HK-2 (cell line): ENCODE results near the gene ECHS1.

Experiments used
- DNase-seq: peaks from one replicate; pipeline ENCODE4 v3.0.0-alpha.2; 2018; ENCODE audit not compliant: unreplicated experiment

The ECHS1 gene

DNA sequence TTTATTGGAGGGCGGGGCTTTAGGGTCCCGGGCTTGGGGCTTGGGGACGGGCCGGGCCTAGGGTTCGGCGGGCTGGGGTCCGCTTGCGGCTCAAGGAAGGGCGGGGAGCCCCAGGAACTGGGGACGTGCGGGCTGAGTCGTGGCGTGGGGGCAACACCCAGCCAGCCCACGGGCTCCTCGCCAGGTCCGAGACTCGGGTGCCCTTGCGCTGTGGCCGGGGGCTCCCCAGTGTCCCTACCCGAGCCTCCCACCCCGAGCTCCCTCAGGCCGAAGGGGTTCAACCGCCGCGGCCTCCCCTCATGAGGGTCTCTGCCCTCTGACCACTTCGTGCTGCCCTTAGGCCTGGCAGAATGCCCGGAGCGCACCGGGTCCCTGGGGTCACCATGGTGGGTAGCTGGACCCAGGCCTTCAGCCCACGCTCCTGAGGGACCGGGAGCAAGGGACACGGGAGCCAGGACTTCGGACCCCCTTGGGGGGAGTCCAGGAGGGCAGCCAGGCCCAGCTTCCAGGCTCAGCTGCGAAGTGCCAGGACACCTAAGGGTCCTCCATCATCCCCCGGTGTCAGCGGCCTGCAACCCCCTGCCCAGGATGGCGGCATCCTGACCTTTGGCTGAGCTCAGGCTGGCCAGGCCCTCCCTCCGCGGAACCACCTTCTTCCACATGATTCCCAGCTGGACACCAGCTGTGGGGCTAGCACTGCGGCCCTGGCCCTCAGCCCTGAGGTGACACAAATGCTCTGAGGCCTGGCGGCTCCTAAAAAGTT, 14.8 kb downstream of the ECHS1 start:
- no peak for DNase-seq

- peak; percentile 84 for DNase-seq
Measured at GRCh38 chr10:133357285-133358161, 15.6 kb downstream of the ECHS1 start, which contains the start of gene FUOM. Gene FUOM (minus strand): TSS chr10:133358019. CDS start chr10:133358007, 12 bp downstream.

DNA sequence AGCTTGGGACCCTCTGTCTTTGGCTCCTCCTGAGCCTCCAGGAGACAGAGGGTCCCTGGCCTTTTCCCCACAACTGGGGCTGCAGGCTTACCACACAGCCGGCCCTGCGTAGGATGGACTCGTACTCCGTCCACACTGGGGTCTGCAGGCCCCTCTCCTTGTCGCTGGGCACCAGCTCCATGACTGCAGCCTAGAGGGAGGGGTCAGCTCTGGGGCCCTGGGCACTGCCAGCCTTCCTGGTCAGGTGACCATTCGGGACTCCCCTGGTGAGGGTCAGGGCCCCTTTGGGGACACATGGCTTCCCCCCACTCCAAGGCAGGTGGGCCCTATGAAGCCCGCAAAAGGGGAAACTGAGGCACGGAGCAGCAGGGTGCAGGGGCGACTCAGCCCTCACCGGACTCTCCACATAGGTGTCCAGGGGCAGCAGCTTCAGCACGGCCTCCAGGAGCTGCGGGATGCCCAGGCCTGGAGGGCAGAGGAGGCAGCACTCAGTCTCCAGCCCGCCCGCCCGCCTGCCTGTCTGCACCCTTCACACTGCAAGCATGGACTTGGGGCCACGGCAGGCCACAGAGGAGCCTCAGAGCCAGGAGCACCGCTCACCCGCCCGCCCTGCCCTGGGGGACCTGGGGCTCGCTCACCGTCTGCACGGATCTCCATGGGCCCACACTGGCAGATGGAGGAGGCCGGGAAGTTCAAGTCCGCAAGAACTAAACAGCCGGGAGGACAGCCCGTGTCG, 16.4 kb downstream of the ECHS1 start:
- no peak for DNase-seq

- no peak for DNase-seq
Measured at GRCh38 chr10:133355991-133356390, 17.2 kb downstream of the ECHS1 start.

- no peak for DNase-seq
Measured at GRCh38 chr10:133355266-133355665, 17.9 kb downstream of the ECHS1 start.

DNA sequence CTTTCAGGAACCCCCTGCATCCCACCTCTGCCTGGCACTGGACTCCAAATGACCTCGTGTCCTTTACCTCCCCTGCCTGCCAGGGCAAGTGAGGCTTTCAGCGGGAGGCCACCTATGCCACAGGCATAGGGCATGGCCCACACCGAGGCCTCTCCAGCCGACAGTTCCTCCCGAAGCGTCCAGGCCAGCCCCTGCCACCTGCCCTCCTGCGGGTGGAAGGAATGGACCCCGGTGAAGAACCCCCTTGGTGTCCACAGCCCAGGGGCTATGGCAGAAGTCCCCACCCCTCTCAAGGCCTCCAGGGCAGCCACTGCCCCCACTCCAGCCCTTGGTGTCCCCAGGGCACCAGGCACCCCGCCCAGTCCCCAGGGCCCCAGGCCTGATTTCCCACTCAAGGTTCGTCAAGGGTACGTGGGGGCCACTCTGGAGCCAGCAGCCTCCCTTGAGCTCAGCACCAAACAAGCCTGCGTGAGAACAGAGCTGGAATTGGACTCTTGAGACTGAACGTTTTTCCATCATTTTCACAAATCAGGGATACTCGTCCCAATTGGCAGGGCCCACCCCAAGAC, 18.4 kb downstream of the ECHS1 start:
- DNase-seq: no peak

- no peak for DNase-seq
Measured at GRCh38 chr10:133353988-133354605, 19.1 kb downstream of the ECHS1 start.

DNA sequence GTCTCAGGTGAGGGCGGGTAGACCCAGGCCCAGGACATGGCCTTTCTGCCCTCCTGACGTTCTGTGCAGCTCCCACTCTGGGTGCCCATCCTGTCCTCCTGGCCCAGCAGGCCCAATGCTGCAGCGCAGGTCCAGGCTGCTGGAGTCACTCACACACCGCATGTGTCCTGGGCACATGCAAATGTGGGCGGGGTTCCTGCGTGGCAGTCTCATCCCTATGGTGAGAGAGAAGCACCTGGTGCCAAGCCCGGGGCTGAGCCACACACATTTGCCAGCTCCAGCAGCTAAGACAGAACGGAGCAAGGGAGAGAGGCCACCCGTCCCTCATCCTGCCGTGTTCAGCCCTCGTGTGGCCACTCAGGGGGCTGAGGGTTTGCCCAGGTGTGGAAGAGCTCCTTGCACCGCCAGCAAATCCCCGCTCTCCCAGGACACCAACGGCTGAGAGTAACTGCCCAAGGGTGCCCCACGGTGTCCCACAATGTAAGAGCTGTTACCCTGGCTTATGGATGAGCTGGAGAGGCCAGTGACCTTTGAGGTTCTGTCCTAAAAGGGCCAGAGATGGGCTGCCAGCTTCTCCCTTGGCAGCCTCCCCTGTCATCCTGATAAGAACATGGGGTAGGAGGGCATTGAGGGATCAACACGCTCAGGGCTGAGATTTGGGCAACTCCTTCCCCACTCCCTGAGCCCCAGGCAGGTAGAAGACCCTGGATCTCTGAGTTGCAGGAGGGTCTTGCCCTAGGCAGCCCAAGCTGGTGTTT, 19.8 kb downstream of the ECHS1 start:
- DNase-seq: no peak

DNA sequence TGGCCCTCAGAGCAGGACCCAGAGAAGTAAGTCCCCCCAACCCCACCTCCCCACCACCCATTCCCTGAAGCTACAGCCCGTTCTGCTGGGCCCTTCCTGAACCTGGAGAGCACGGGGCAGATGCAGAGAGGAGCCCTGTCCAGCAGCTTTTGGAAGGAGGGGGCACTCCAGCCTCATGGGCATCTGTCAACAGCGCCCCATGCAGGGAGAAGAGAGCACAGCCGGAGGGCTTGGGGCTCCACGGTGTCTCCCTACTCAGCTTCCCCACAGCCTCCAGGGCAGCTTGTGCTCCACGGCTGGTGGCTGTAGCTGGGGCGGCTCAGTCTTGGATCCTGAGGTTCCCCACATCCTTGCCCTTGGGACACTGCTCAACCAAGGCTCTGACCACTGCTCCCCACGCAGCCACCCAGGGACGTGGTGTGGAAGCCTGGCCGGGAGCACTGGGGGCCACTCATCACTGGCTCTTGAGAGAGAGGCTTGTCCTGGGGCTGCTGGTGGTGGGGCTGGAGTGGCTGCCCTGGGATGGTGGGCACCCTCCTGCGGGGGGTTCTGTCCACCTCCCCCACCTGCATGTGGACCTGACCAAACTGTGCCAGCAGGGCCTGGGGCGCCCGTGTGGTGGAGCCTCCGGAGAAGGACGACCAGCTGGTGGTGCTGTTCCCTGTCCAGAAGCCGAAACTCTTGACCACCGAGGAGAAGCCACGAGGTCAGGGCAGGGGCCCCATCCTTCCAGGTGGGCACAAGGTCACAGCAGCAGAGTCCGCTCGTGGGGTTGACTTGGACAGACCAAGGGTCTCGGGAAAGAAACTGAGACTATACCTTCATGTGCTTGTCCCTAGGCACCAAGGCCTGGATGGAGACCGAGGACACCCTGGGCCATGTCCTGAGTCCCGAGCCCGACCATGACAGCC, 21.5 kb downstream of the ECHS1 start:
- DNase-seq: no peak

- no peak for DNase-seq
Measured at GRCh38 chr10:133350950-133351329, 22.2 kb downstream of the ECHS1 start.

DNA sequence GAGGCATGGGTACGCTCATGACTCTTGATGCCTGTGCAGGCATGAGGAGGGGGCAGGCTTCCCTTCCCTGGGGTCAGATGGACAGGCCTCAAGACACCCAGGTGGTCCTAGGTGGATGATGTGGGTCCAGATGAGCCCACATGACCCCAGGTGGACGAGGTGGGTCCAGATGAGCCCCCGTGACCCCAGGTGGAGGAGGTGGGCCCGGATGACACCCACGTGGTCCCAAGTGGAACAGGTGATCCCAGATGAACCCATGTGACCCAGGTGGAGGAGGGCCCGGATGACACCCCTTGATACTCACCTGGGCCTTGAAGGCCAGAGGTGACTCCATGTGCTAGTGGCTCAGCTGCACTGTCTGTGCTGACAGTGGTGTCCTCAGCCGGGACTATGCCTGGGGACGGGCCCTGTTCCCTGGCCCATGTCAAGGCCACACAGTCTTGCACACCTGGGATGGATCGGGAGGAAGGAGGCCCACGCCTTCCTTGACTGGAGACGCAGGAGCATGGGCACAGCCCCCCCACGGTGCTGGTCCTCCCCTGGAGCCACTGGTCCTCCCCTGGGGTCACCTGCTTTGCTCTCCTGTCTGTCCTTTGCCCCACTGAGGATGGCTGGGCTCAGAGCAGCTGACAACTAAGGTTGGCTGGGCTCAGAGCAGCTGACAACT, 22.7 kb downstream of the ECHS1 start:
- DNase-seq: no peak

GRCh38 chr10:133349577-133350011, 23.6 kb downstream of the ECHS1 start:
- no peak for DNase-seq

GRCh38 chr10:133349160-133349568, 24.0 kb downstream of the ECHS1 start:
- no peak for DNase-seq

- no peak for DNase-seq
Measured at GRCh38 chr10:133347710-133348517, 25.2 kb downstream of the ECHS1 start.

DNA sequence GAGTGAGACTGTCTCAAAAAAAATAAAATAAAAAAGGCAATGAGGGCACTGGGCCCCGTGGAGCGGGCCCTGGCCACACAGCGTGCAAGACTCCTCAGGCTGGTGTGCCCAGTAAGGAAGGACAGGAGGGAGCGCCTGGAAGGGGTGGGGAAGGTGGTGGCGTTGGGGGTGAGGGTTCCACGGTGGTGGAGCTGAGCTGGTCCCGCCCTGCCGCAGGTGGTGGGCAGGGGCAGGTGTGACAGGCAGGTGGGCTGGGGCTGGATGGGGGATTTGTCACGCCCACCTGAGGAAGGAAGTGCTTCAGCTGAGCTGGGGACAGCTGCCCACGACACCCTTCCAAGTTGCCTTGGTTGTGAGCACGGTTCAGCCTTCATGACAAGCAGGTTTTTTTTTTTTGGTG, 26.7 kb downstream of the ECHS1 start:
- DNase-seq: no peak

DNA sequence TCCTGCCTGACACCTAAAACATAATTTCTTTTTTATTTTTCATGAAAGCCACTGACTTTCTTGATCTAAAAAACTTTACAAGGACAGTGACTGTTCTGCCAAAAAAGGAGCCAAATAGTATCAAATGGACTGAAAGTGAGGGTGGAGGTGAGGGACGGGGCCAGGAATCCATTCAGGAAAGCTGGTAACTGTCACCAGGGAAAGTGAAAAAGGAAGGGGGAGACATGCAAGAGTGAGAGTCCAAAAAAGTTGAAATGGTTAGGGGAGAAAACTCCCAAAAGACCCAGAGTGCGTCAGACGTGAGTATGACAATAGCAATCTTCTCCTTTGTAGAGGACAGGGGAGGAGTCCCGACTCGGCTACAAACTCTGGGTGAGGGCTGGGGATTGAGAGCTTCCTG, 28.9 kb downstream of the ECHS1 start:
- no peak for DNase-seq

DNA sequence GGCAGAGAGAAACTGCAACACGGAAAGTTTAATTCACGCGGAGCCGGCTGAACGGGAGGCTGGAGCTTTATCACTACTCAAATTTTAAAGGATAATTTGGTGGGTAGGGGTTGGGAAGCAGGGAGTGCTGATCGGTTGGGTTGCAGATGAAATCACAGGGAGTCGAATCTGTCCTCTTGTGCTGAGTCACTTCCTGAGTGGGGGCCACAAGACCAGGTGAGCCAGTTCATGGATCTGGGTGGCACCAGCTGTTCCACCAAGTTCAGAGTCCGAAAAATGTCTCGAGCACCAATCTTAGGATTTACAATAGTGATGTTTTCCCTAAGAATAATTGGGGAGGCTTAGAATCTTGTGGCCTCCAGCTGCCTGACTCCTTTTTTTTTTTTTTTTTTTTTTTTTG, 29.6 kb downstream of the ECHS1 start:
- DNase-seq: no peak

DNA sequence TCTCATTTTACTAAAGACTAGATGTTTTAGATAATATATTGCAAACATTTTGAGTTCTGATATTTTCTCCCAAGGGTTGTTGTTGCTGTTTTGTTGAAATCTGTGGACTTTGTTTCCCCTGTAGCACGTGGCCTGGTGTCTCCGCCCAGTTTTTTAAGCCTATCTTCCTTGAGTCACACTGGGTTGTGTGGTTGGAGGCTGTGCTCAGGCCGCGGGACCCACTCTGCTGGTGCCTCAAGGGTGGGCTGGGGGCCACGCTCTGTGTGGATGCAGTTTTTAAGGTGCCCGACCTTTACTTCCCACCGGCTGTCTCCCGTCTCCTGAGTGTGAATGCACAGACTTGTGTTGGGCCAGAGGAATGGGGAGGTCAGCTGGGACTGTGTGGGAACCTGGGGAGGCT, 30.2 kb downstream of the ECHS1 start:
- DNase-seq: no peak
